SJSA1 (cell line): Measurements from ENCODE around the gene SMYD2. TPM values are rescaled to one million over a fixed set of nuclear protein-coding genes. Genes with fewer than 3 reads are reported as not detected.

ENCODE experiments used
- DNase-seq, 2 experiments: peaks; one replicate each; pipeline ENCODE4 v3.0.0-alpha.2; 2015 to 2020; ENCODE audit warnings: low spot score in 2 of 2, low read depth in 1 of 2
- H3K27ac ChIP-seq: fragments of 250-450 bp; sonication (Bioruptor Pico); 2 replicates; pipeline ENCODE4 v1.5.1; 2020; ENCODE audit warnings: mild to moderate bottlenecking, moderate library complexity
- H3K27me3 ChIP-seq: fragments of 250-450 bp; sonication (Bioruptor Pico); replicated peaks from 2 replicates; pipeline ENCODE4 v1.5.1; 2020; ENCODE audit warnings: mild to moderate bottlenecking, moderate library complexity
- H3K36me3 ChIP-seq: fragments of 250-450 bp; sonication (Bioruptor Pico); 2 replicates; pipeline ENCODE4 v1.5.1; 2020; ENCODE audit warnings: mild to moderate bottlenecking
- H3K4me1 ChIP-seq: fragments of 250-450 bp; sonication (Bioruptor Pico); replicated peaks from 2 replicates; pipeline ENCODE4 v1.6.1; 2021; ENCODE audit warnings: mild to moderate bottlenecking
- H3K4me3 ChIP-seq: fragments of 250-450 bp; sonication (Bioruptor Pico); 2 replicates; pipeline ENCODE4 v1.5.1; 2020; ENCODE audit warnings: mild to moderate bottlenecking
- H3K9me3 ChIP-seq: fragments of 250-450 bp; sonication (Bioruptor Pico); replicated peaks from 2 replicates; pipeline ENCODE4 v1.5.1; 2020; ENCODE audit warnings: mild to moderate bottlenecking
- total RNA-seq: library from RNA; depleted of rRNA; stranded (reverse); fragments of >200 nt; shearing (Covaris generic); gene quantifications from 2 replicates; pipeline ENCODE4 v1.2.3, GENCODE V29; 2014

Gene SMYD2
- total RNA-seq, 1 experiment from 2014 or later, result 69.5 TPM

GRCh38 chr1:214360525-214361164, 79.7 kb downstream of the SMYD2 start:
- no peak for DNase-seq
- no peak overlapping the region; the same call in 1 of the 2 replicates for H3K27ac ChIP-seq
- H3K4me3 ChIP-seq, result no peak overlapping the region
- no peaks in the 10 kb centered on the region for H3K4me1 ChIP-seq
- no peaks in the 10 kb centered on the region for H3K9me3 ChIP-seq
- H3K27me3 ChIP-seq, result no peaks in the 10 kb centered on the region
- peaks cover 86% of the 10 kb centered on the region for H3K36me3 ChIP-seq

GRCh38 chr1:214361636-214362035, 80.7 kb downstream of the SMYD2 start:
- Histone ChIP-seq H3K27me3 (no peaks in the 10 kb centered on the region), H3K4me1 (no peaks in the 10 kb centered on the region), H3K4me3 (no peak overlapping the region), H3K9me3 (no peaks in the 10 kb centered on the region), H3K27ac (no peak overlapping the region), H3K36me3 (peaks cover 78% of the 10 kb centered on the region)
- DNase-seq, result no peak

GRCh38 chr1:214362188-214362882, 81.4 kb downstream of the SMYD2 start:
- peaks cover 77% of the 10 kb centered on the region for H3K36me3 ChIP-seq
- no peaks in the 10 kb centered on the region for H3K9me3 ChIP-seq
- H3K4me3 ChIP-seq, result no peak overlapping the region
- no peaks in the 10 kb centered on the region for H3K27me3 ChIP-seq
- H3K27ac ChIP-seq, result no peak overlapping the region
- no peaks in the 10 kb centered on the region for H3K4me1 ChIP-seq
- no peak for DNase-seq

GRCh38 chr1:214363386-214363785, 82.4 kb downstream of the SMYD2 start:
- Histone ChIP-seq H3K27ac (no peak overlapping the region), H3K9me3 (no peaks in the 10 kb centered on the region), H3K4me3 (no peak overlapping the region), H3K36me3 (peaks cover 75% of the 10 kb centered on the region), H3K27me3 (no peaks in the 10 kb centered on the region), H3K4me1 (no peaks in the 10 kb centered on the region)
- DNase-seq, result no peak

- no peak overlapping the region for H3K4me3 ChIP-seq
- H3K27me3 ChIP-seq, result no peaks in the 10 kb centered on the region
- peaks cover 84% of the 10 kb centered on the region for H3K36me3 ChIP-seq
- DNase-seq, result no peak
- no peaks in the 10 kb centered on the region for H3K4me1 ChIP-seq
- no peak overlapping the region for H3K27ac ChIP-seq
- no peaks in the 10 kb centered on the region for H3K9me3 ChIP-seq
Observed at GRCh38 chr1:214364386-214364785, 83.4 kb downstream of the SMYD2 start.

- Histone ChIP-seq H3K27ac (no peak overlapping the region), H3K4me1 (no peaks in the 10 kb centered on the region), H3K9me3 (no peaks in the 10 kb centered on the region), H3K4me3 (no peak overlapping the region), H3K36me3 (peaks cover 84% of the 10 kb centered on the region), H3K27me3 (no peaks in the 10 kb centered on the region)
- DNase-seq, result no peak
Observed at GRCh38 chr1:214364786-214365295, 83.9 kb downstream of the SMYD2 start.

- peaks cover 82% of the 10 kb centered on the region for H3K36me3 ChIP-seq
- no peaks in the 10 kb centered on the region for H3K27me3 ChIP-seq
- no peaks in the 10 kb centered on the region for H3K9me3 ChIP-seq
- H3K4me3 ChIP-seq, result no peak overlapping the region
- no peaks in the 10 kb centered on the region for H3K4me1 ChIP-seq
- no peak for DNase-seq
- no peak overlapping the region for H3K27ac ChIP-seq
Observed at GRCh38 chr1:214367841-214368240, 86.9 kb downstream of the SMYD2 start.

GRCh38 chr1:214369364-214369763, 88.4 kb downstream of the SMYD2 start:
- DNase-seq, result no peak
- H3K4me3 ChIP-seq, result no peak overlapping the region
- peaks cover 82% of the 10 kb centered on the region for H3K36me3 ChIP-seq
- H3K27me3 ChIP-seq, result no peaks in the 10 kb centered on the region
- no peaks in the 10 kb centered on the region; the same call in 1 of the 2 replicates for H3K4me1 ChIP-seq
- no peaks in the 10 kb centered on the region for H3K9me3 ChIP-seq
- no peak overlapping the region for H3K27ac ChIP-seq

GRCh38 chr1:214370615-214371014, 89.7 kb downstream of the SMYD2 start:
- Histone ChIP-seq H3K36me3 (peaks cover 82% of the 10 kb centered on the region), H3K4me3 (no peak overlapping the region), H3K9me3 (no peaks in the 10 kb centered on the region), H3K4me1 (no peaks in the 10 kb centered on the region; the same call in 1 of the 2 replicates), H3K27ac (no peak overlapping the region), H3K27me3 (no peaks in the 10 kb centered on the region)
- DNase-seq, result no peak

- no peak overlapping the region for H3K27ac ChIP-seq
- no peak for DNase-seq
- H3K4me1 ChIP-seq, result peaks cover 4% of the 10 kb centered on the region
- H3K27me3 ChIP-seq, result no peaks in the 10 kb centered on the region
- H3K4me3 ChIP-seq, result no peak overlapping the region
- H3K36me3 ChIP-seq, result peaks cover 92% of the 10 kb centered on the region
- no peaks in the 10 kb centered on the region for H3K9me3 ChIP-seq
Observed at GRCh38 chr1:214372092-214372491, 91.1 kb downstream of the SMYD2 start.

- Histone ChIP-seq H3K27me3 (no peaks in the 10 kb centered on the region), H3K4me1 (peaks cover 32% of the 10 kb centered on the region), H3K36me3 (peaks cover 86% of the 10 kb centered on the region), H3K4me3 (no peak overlapping the region), H3K27ac (peak overlapping the region; percentile 96), H3K9me3 (no peaks in the 10 kb centered on the region)
- no peak for DNase-seq
Observed at GRCh38 chr1:214377485-214377884, 96.5 kb downstream of the SMYD2 start.

- H3K36me3 ChIP-seq, result peaks cover 86% of the 10 kb centered on the region
- peak; percentile 80 to 92 for DNase-seq
- peaks cover 32% of the 10 kb centered on the region for H3K4me1 ChIP-seq
- H3K4me3 ChIP-seq, result no peak overlapping the region
- peak overlapping the region; percentile 96 for H3K27ac ChIP-seq
- no peaks in the 10 kb centered on the region for H3K27me3 ChIP-seq
- no peaks in the 10 kb centered on the region for H3K9me3 ChIP-seq
Observed at GRCh38 chr1:214377886-214378285, 96.9 kb downstream of the SMYD2 start.

GRCh38 chr1:214378492-214378891, 97.5 kb downstream of the SMYD2 start:
- DNase-seq, result no peak
- no peak overlapping the region for H3K4me3 ChIP-seq
- peak overlapping the region; percentile 96 for H3K27ac ChIP-seq
- H3K4me1 ChIP-seq, result peaks cover 32% of the 10 kb centered on the region
- H3K9me3 ChIP-seq, result no peaks in the 10 kb centered on the region
- H3K27me3 ChIP-seq, result no peaks in the 10 kb centered on the region
- H3K36me3 ChIP-seq, result peaks cover 86% of the 10 kb centered on the region

- Histone ChIP-seq H3K9me3 (no peaks in the 10 kb centered on the region), H3K27ac (peak overlapping the region; percentile 96), H3K27me3 (no peaks in the 10 kb centered on the region), H3K36me3 (peaks cover 86% of the 10 kb centered on the region), H3K4me3 (no peak overlapping the region), H3K4me1 (peaks cover 32% of the 10 kb centered on the region)
- DNase-seq, result no peak
Observed at GRCh38 chr1:214379236-214379970, 98.4 kb downstream of the SMYD2 start.
